HG03520 (cell line): Measurements from ENCODE around the gene BEND5.

Experiments
- ATAC-seq: cut with Tn5 transposase; IDR thresholded peaks from one replicate; pipeline ENCODE4 v1.9.1; 2021; ENCODE audit warnings: mild to moderate bottlenecking, moderate library complexity; ENCODE audit not compliant: unreplicated experiment

Gene BEND5

DNA sequence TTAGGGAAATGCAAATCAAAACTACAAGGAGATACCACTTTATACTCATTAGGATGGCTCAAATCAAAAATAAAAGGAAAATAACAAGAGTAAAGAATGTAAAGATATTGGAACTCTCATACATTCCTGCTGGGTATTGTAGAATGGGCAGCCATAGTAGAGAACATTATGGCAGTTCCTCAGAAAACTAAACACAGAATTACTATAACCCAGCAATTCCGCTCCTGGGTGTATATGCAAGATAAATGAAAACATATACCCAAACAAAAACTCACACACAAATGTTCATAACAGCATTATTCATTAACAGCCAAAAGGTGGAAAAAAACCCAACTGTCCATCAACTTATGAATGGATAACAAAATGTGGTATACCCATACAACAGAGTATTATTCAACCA is 11.4 kb downstream of the BEND5 start:
- no peak for ATAC-seq

DNA sequence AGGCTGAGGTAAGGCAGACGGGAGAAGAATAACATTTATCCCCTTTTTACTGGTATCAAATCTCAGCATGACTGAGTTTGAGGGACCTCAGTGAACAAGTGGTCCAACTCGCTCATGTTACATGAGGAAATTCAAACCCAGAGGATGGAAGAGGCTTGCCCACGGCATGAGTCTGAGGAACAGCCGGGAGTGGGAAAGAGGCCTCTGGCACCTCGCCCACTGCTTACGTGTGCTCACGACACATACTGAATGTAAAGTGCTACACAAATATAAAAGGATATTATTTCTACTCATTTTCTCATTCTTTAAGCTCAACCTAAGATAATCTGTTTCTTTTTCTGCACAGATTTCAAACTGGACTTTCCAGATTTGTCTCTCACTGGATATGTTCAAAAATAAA is 14.7 kb downstream of the BEND5 start:
- ATAC-seq: no peak

DNA sequence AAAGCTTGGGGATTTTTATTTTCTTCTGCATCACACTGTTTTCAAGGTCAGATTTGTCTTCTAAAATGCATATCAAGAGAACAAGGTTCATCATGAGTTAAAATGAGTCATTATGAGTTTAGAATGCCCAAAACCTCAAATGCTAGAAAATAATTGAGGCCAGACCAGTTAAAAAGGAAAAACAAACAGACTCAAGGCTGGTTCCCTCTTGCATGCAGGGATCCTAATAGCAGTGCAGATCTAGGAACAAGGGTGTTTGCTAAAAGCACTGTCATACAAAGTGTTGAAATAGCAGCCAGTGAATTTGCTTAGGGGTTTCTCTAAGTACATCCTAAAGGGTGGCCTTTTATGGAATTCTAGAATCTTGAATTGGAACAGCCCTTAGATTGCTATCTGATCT is 15.3 kb downstream of the BEND5 start:
- no peak for ATAC-seq

DNA sequence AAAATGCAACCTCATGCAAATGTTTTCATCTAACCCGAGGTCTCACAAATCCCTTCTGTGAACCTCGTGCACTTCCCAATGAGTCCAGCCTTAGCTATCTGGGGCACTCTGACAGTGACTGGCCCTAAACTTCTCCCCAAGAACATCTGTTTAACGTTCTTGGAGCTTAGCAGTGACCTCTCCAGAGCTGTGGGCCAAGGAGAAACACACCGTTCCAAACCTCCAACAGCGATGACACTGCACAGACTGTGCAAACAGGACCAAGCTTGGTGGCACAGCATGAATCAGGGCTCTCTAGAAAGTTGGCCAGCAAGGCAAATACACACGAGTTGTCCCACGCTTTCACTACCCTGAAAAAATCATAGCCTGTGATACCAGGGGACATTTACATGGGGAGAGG is 15.8 kb downstream of the BEND5 start:
- ATAC-seq: no peak

DNA sequence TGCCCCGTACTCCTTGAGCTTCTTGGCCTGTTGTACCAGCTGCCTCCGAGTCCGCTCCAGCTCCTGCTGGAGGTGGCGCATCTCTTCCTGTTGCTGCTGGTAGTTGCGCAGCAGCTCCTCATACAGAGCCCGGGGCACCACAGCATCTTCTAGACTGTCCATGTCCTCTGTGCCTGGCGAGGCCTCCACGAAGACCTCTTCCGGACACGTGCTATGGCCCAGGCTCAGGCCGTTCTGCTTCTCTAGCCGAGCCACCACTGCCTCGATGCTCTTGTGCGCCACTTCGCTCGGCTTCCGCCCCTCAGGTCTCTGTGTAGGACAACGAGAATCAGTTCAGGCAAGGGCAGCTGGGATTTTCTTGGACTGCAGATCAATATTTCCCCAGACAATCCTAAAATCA is 17.7 kb downstream of the BEND5 start:
- no peak for ATAC-seq

DNA sequence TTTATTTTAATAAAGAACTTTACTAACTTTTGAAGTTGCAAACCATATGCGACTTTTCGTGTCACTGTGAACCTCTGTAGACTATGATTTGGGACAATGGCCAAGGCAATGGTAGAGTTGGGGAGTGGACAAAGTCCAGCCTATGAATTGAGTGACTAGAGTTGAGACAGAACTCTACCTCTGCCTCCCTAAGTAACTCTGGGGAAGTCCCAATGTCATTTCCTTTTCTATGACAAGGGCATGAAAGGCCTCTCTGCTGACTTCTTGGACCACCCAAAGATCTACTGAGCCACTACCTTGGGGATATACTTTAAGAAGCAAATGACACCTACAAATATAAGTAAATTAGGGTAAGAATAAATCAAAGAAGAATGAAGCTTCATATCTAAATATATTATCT is 19.3 kb downstream of the BEND5 start:
- ATAC-seq: no peak

DNA sequence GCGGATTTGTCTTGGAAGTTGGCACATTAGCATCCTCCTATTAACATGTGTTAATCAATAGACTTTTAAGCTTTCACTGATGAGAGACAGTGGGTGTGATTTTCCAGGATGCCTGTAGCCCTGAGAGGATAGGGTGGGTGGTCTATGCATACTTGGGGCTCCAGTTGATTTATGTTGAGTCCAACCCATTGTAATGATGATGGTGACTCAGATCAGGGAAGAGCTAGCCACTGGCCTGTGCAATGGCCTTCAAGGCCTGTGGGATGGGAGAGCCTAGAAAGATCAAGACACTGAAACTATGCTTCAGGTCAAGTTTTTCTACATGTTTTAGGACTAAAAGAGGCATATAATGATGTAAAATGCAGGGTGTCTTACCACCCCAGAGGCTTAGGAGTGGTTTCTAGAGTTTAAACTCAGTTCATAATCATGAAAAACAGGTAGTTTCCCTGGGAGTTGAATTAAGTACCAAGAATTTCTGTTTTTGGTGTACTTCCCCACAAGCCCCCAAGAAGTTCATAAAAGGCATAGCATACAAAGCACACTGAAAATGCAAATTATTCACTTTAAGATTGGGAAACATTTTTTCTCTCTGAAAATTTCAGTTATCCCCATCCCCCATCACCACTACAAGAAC is 19.9 kb downstream of the BEND5 start:
- ATAC-seq: no peak

DNA sequence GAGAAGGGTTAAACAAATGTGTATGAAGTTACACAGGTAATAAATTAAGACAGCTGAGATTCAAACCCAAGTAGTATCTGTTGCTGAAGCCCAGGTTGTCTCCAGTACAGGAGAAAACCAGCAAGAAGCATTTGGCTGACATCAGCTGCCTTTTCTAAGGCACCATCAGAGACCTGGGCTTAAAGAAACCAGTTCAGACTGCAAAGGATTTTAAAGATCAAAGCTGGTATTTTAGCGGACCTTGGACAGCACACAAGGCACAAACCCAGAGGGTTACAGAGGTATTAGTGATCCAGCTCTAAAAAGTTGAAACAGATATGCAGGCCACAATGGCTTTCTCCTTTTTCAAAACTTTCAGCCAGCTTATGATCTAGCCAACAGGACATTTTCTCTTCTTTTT is 23.4 kb downstream of the BEND5 start:
- no peak for ATAC-seq

DNA sequence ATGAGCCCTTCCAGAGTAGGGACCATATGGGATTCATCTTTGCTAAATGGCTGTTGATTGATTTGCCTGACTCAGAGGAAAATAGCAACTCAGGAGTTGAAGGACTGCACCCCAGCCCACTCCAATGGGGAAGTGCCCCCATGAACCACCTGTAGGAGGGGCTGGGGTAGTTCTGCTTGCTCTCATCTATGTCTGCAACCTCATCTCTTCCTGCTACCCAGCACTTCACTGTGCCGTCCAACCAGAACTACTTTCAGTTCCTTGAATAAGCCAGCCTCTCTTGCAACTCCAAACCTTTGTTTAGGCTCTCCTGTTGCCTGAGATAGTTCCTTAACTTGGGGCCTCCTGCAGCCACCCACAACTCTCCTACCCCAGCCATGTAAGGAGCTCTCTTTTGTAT is 26.6 kb downstream of the BEND5 start:
- ATAC-seq: peak; percentile 76

DNA sequence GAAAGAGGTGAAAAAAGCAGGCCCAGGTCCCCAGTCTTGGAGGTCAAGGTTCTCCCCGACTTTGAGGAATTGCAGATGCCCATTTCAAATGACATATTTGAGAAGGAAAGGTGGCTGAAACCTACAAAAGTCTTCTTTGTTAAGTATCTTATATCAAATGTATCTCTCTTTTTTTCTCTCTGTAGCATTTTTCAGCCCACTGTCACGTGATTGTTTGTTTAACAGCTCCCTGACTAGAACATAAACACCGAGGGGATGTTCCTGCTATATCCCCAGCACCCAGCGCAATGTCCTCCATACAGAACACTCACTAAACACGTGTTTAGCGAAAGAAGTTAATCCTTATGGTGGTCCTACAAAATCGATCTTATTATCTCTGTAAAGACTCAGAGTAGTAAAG is 27.6 kb downstream of the BEND5 start:
- ATAC-seq: no peak

DNA sequence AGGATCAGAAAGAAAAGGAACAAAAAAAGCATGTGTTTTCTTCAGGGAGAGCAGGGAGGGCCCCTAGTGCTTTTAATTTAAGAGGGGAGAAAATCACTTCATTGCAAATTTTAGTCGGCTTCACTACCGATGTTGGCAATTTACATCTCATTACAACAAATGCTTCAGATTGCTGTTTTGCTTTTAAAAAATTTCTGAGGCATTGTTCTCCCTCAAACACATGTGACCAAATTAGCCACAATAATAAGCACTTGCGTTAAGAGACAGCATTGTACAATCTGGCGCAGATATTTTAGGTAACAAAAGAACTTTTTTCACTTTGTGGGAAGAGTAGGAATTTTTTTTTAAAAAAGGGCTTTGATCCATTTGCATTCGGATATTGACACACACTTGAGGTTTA is 29.8 kb downstream of the BEND5 start:
- ATAC-seq: no peak

DNA sequence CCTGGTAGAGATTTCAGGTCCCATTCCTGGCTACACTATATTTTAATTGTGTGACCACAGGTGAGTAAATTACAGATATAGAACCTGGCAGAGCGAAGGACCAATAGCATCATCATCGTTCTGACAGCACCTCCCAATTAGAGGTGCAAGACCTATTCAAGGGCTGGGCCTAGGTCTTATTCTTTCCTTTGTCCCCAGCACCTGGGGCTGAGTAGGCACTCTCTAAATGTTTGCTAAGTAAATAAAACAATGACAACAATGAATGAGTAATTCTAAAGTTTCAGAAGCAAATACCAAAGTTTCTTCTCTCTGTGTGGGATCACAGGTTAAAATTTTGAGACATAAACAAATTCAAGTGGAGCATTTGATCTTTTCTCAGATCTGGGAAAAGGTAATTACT is 32.7 kb downstream of the BEND5 start:
- ATAC-seq: no peak

DNA sequence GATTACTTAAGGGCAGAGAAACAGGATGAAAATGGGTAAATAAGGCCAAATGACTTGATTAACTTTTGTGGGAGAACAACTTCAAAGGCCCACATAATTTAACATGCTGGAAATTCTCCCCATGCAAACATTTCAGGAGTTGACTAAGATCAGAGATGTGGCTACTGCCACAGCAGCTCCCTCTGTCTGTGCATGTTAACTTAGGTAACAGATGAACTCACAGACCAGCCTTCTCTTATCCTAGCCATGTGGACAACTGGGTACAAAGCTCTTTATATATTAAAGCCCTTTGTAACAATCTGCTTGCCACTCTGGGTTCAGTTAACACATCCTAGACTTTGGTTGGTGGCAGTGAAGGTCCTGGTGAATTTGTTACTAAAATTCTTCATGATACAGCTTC is 33.2 kb downstream of the BEND5 start:
- ATAC-seq: no peak

DNA sequence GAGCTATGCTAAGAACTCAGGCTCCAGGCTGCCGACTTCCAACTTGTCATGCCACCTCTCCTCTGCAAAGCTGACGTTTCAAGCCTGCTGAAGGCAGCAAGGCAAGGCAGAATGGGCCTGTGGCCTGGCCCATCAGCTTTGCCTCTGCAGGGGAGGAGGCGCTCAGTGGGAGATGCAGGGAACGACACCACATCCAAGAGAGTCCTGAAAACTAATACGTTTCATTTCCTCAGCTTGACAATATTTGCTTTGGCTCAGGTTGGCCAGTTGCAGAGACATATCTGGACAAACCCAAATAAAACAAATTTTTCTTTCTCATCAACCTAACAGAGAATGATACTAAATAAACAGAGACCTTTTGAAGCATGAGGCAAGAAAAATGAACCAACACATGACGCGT is 35.3 kb downstream of the BEND5 start:
- ATAC-seq: no peak

DNA sequence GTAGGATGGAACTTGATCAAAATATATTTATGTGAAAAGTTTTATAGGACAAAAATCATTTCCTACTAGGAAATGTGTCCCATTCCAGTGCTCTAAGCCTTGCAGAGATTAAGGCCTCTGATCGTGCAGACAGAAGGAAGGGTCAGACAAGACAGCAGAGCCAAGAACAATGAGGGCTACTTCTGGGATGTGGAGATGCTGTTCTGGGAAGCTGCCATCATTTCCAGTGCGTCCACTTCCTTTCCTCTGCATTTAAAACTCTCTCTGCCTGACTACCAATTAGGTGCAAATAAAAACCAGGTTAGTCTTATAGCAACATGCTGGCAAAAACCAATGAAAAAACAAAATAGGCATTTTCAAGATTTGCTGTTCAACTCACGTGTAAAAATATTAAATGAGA is 36.1 kb downstream of the BEND5 start:
- ATAC-seq: no peak

DNA sequence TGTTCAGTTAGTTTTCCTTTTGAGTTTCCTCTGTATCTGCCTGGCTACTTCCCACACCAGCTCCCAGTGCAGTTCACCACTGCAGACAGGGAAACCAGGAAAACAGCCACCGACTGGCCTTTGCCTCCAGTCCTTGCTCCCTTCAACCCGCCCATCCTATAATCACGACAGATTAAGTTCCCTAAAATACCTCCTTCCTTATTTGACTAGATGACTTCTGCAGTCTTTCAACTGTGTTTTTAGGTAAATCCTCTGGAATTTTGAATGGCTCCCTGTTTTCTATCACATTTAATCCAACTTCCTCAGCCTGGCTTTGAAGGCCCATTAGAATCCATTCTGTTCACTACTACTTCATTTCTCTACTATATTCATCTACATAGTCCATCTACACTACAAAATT is 37.6 kb downstream of the BEND5 start:
- ATAC-seq: no peak

DNA sequence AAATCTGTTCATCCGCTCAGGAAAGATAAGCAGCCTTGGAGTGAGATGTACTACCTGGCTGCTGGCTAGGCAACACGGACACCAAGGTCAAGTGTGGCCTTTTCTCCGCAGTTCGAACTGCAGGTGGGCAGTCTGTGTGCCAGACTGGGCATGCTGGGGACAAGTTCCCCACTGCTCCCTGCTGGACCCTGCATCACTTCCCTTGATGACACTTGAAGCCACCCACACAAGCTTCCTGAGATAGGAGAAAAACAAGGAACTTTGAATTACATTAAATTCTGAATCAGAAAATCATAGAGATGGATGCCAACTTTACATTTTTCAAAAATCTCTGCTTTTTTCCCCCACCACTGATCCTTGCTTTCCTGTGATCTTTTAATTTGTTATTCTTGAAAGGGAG is 38.3 kb downstream of the BEND5 start:
- no peak for ATAC-seq

DNA sequence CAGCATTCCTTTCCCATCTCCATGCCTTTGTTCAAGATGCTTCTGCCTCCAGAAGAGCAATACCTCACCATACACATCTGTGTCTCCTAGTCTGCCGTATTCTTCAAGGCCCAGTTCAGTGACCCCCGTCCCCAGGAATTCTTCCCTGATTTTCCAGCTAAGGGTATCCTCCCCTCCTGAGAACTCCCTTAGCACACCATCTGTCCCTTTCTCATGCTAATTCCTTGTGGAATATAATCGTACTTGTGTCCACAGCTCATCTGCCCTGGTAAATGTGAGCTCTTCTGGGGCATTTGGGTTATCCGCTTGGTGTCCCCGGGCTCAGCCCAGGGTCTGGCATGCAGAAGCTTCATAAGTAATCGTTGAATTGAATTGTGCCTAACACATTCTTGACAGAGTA is 40.9 kb downstream of the BEND5 start:
- no peak for ATAC-seq

DNA sequence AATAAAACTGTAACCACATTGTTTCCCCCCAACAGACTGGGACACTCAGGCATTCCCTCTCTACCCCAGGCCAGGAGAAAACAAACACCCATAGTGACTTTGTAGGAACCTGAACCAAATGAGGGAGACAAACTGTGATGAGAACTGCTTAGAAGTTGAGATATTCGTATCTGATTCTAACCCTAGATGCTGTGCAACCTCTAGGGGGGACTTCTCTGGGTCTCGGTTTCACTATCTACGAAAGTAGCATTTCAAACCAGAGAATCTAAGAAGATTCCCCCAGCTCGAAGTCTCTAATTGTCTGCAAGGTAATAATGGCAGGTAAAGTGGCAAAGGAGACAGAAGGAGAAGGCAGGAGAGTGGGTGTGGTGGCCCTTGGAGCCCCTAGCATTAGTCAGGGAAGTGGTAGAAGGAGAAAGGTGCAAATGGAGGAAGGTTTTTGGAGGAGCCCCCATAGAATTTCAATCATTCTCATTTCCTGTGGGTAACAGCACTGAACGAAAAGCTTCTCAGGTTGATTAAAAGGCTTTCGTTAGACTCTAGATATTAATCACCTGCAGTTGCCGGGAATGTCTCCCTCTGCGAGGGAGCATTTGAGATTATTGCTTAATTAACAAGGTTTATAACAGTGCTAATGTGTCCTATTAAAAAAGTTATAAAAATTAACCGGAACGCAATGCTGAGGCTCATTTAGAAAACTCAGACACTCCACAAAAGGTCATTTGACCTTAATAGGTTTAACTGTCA is 46.4 kb downstream of the BEND5 start:
- peak; percentile 81 for ATAC-seq

DNA sequence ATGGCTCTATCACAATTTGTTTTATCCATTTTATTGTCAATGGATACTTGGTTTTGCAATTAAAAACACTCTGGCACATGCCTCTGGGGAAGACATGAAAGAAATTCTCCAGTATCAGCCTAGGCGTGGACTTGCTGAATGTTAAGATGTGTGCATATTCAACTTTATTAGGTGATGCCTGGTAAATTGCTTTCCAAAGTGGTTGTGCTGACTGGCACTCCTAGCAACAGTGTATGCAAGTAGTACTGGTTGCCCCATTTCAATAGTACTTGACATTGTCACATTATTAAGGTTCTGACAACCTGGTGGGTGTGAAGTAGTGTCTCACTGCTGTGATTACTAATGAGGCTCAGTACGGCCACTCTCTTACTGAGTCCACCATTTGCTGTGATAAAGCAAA is 48.1 kb downstream of the BEND5 start:
- ATAC-seq: no peak

DNA sequence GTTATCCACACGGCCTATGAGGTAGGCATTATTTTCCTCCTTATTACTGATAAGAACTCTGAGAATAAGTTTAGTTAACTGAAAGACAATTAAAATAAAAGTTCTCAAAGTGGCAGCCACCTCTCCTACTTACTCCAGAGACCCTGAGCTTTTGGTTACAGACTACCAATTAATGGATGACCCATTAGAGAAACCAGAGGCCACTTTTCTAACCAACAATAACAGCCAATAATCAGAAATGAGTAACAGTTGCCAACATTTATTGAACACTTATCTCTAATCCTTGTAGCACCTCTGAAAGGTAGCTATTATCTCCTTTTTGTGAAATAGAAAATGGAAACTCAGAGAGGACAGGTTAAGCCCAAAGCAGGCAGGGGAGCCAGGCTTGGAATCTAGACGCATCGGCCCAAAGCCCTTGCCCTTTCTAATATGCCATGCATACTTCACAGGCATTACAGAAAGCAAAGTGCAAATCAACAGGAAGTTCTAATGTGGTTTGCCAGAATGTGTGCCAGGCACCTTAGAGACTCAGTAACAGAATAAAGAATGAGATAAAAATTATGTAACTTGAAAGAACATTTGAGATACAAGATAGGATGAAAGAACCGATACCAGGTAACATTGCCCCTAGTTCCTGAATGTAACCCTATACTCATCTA is 50.0 kb downstream of the BEND5 start:
- ATAC-seq: no peak

DNA sequence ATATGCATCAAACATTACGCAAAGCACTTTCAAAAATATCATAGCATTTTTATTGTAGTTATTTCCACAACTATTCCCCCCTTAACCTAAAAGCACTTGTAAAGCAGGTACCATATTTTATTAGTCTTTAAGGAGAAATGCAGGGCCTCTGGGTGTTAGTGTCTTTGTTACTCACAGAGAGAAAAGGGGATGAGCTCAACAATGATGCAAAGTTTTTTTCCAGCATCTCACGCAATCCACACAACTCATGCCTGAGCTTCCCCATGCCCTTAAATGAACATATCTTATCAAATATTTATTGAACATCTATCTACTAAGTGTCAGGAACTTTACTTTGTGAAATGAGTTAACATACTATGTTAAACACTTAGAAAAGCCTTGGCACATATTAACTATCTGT is 50.6 kb downstream of the BEND5 start:
- ATAC-seq: no peak
